NCI-H345 treated with DMSO at 0.1 percent for 48 hours (cell line): ENCODE results near the gene ECT2L.

Source experiments
- DNase-seq: peaks from one replicate; lab custom pipeline; 2025; ENCODE audit not compliant: unreplicated experiment; lab: John Stamatoyannopoulos, UW

The ECT2L gene

GRCh38 chr6:138805016-138805765 is 9.3 kb downstream of the ECT2L start:
- DNase-seq: no peak

GRCh38 chr6:138806889-138807288 is 11.0 kb downstream of the ECT2L start:
- DNase-seq: no peak

GRCh38 chr6:138809677-138810076 is 13.8 kb downstream of the ECT2L start:
- no peak for DNase-seq

DNA sequence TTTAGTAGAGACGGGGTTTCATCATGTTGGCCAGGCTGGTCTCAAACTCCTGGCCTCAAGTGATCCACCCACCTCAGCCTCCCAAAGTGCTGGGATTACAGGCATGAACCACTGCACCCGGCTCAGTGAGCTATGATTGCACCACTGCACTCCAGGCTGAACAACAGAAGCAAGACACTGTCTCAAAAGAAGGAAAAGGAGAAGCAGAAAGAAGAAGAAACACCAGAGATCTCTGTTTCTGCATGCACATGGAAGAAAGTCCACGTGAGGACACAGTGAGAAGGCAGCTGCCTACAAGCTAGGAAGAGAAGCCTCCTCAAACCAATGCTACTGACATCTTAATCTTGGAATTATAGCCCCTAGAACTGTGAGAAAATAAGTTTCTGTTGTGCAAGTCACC is 16.0 kb downstream of the ECT2L start:
- no peak for DNase-seq

GRCh38 chr6:138814179-138814834 is 18.4 kb downstream of the ECT2L start:
- peak; percentile 98 for DNase-seq

GRCh38 chr6:138815221-138815620 is 19.3 kb downstream of the ECT2L start:
- no peak for DNase-seq

DNA sequence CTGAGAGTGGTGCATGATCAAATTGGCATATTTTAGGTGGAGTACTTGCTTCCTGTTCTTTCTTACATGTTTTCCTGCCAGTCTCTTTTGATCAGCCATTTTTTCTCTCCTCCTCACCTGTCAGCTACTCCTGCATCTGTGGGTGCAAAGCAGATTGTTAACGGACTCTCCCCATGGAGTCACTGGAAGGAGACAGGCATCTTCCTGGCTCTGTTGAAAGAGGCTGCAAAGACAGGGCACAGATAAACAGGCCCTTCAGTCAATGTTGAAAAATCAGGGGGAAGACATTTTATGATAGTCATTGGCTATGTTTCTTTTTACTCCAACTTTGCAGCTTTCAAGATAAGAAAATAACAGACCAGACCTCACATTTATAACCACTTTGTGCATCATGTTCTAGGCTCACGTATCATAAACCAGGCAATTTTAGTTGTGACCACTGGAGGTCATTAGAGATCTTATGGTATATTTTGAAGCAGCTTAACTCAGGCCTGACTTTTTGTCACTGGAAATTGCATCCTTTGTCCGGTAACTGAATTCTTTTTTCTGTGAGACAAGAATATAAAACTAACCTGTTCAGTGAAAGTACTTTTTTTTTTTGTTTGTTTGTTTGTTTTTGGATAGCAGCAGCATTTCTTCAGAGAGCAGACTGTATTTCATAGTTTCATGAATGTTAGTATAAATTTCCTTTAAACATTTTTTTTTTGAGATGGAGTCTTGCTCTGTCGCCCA is 20.1 kb downstream of the ECT2L start:
- peak; percentile 82 for DNase-seq

- peak; percentile 91 for DNase-seq
Measured at GRCh38 chr6:138817799-138818198, 21.9 kb downstream of the ECT2L start.

DNA sequence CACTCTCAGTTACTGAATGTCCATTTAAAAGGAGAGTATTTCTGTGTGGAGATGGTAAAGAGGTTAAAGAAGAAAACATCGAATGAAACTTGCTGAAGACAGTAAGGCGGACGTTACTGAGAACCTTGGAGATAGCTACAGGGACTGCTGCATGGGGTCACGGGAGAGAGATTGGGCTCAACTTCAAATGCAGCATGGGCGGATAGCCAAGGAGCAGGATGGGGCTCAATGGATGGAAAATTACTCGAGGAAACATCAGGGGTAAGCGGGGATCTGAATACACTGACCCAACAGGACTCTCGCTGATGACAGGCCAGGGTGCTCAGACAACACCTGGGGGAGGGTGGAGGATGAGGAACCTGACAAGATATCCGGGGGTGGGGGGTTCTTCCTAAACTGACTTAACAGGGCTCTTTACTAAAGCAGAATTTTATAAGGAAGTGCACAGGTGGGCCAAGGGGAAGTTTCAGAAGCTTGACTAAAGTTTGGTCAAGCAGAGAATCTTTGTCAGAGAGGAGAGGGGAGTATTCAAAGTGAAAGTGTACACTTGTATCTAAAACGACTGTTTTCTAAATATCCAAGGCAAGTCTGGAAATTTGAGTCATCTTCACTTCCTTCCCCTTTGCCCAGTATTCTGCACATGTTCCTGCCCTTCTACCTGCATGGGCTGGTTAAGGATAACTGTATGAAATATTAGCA is 22.8 kb downstream of the ECT2L start:
- no peak for DNase-seq

GRCh38 chr6:138821519-138821918 is 25.6 kb downstream of the ECT2L start:
- DNase-seq: peak; percentile 18

DNA sequence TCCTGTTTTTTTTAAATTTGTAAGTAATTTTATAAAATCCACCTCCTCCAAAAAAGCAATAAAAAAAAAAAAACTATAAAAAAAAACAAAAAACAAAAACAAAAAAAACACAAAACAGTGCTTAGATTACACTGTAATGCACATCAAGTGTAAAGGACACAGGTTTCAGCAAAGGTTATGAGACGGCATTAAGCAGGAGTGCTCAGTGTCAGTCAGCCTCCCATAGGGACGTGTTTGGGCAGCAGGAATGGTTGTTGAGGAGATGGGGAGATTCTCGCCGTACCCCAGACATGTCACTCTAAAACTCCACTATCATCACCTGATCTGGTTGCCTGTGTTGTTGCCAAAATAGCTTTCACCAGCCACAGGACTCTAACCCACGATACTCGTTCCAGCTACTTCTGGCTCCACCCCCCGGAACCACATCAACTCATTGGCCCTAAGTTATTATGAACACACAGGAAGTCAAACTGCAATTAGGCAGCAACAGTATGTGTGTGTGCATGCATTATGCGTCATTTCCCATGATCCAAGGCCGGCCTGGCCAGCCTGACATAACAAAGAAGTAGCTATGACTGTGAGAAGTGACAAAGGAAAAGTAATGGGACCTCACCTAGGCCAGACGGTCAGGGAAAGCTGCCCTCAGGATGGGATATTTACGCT is 28.7 kb downstream of the ECT2L start:
- no peak for DNase-seq

GRCh38 chr6:138830248-138830647 is 34.4 kb downstream of the ECT2L start:
- no peak for DNase-seq

GRCh38 chr6:138832182-138832581 is 36.3 kb downstream of the ECT2L start:
- no peak for DNase-seq

- peak; percentile 73 for DNase-seq
Measured at GRCh38 chr6:138833816-138834539, 38.1 kb downstream of the ECT2L start.

GRCh38 chr6:138837246-138837645 is 41.4 kb downstream of the ECT2L start:
- no peak for DNase-seq

GRCh38 chr6:138844192-138844591 is 48.3 kb downstream of the ECT2L start:
- no peak for DNase-seq

- DNase-seq: no peak
Measured at GRCh38 chr6:138847884-138848283, 52.0 kb downstream of the ECT2L start.

DNA sequence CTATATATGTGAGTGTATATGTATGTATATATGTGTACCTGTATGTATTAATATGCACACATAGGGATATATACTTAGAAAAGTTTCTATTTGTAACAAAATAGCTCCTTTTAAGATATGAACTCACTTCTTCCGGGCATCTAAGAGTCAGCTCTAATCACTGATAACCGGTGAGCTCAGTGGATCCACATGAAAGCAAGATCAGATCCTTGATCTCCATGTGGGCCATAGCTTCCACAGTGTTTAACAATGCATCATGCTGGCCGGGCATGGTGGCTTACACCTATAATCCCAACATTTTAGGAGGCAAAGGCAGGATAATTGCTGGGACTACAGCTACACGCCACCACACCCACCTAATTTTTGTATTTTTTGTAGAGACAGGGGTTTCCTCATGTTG is 52.6 kb downstream of the ECT2L start:
- DNase-seq: no peak

DNA sequence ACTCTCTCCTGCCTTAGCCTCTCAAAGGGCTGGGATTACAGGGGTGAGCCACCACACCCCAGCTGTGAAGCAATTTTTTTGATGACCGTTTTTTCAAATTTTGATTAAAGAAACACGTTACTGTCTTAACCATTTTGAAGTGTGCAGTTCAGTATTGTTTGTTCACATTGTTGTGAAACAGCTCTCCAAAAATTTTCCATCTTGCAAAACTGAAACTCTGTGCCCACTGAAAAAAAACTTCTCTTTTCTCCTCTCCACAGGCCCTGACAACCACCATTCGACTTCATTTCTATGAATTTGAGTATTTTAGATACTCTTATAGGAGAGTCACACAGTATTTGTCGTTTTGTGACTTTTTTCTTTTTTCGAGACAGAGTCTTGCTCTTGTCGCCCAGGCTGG is 53.9 kb downstream of the ECT2L start:
- DNase-seq: no peak

DNA sequence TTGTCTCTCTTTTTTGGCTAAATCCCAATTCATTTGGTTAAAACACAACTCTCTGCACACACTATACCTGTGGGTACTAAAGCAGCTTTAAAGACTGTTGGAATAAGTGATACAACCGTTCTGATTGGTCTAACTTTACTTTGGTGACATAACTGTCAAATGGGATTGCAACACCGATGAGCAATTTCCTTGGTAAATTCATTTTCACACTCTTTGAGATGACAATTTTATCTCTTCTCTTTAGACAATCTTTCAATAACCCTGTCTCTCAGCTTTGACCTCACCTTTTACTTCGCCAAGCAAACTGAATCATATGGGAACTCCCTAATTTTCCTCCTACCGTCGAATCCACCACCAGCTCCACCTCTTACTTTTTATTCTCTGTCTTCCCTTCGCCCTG is 60.8 kb downstream of the ECT2L start:
- no peak for DNase-seq
